ENCODE data around the gene SPINK8.

- no peak for TF ChIP-seq CTCF (IDR thresholded peaks at IDR 0.05)
- TF ChIP-seq EP300 (IDR thresholded peaks at IDR 0.05) = no peak
Measured at GRCh38 chr3:48268381-48268935, 65.0 kb downstream of the SPINK8 start.

All from suprapubic skin (tissue), 3 donors.